ENCODE measurements around the gene EIF2AK3.

Gene EIF2AK3

DNA sequence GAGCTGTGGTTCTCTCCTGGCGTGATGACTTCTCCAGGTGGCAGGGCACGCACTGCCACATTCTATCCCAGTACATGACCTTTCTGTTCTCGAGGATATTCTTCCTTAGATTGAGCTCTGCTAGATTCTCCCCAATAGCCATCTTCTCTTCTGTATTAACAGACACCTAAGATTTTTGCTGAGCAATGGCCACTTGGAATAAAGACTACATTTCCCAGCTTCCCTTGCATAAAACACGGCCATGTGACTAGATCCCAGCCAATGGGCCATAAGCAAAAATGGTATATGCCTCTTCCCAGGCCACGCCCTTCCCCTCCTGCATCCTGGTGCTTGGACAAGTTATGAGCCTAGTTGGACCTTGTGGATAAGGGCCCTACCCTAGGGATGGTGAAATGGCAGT lies 82.1 kb downstream of the EIF2AK3 start:
- Mint-ChIP-seq H3K9me3 (no peaks in the 10 kb centered on the region), H3K27me3 (peaks cover 29% of the 10 kb centered on the region), H3K36me3 (ENCODE audit: insufficient read depth) (no peaks in the 10 kb centered on the region), H3K27ac (ENCODE audit: low read depth) (no peak overlapping the region), H3K4me1 (no peaks in the 10 kb centered on the region), H3K4me3 (no peak overlapping the region)
- DNase-seq (ENCODE audit: low spot score in 2 of 2) (no peak), ATAC-seq (replicated peaks; ENCODE audit: extremely low read depth, poor library complexity, severe bottlenecking) (no peak)

DNA sequence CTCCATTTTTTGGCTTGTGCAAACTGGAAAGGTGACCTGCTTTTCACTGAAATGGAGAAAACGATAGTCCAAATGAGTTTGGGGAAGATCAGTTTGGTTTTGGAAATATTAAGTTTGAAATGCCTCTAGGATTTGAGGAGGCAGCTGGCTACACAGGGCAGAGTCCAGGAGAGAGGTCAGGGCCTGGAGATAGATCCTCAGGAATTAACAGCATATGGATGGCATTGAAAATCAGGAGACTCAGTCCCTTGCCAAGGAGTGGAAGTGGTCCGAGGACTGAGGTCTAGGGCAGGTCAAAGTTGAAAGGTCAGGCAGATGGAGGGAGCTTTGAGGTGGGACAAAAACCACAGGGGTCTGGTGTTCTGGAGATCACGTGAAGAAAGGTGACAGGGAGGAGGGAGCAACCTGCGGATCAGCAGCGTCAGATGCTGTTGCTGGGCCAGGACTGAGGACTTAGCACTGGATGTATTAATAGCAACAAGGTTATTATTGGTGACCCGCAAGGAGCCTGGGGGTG lies 83.7 kb downstream of the EIF2AK3 start:
- no peak overlapping the region for H3K4me3 Mint-ChIP-seq
- no peaks in the 10 kb centered on the region for H3K36me3 Mint-ChIP-seq (ENCODE audit: insufficient read depth)
- no peaks in the 10 kb centered on the region for H3K9me3 Mint-ChIP-seq
- no peaks in the 10 kb centered on the region for H3K4me1 Mint-ChIP-seq
- ATAC-seq (replicated peaks; ENCODE audit: extremely low read depth, poor library complexity, severe bottlenecking) (no peak), DNase-seq (ENCODE audit: low spot score in 2 of 2) (no peak)
- peaks cover 24% of the 10 kb centered on the region for H3K27me3 Mint-ChIP-seq
- no peak overlapping the region for H3K27ac Mint-ChIP-seq (ENCODE audit: low read depth)

DNA sequence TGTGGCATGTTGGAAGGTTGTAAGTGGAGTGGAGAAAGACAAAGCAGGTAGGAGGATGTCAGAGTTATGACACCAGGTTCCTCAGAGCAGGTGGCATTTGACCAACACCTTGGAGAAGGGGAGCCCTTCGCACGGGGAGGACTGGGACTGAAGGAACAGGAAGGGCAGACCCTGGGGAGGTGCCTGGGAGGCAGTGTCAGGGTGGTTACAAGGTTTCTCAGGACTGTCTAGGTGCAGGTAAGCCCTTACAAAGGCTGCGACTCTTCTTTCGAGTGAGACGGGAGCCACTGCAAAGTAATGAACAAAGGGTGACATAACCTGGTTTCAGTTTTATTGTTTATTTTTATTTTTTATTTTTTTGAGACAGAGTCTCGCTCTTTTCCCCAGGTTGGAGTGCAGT lies 84.6 kb downstream of the EIF2AK3 start:
- Mint-ChIP-seq H3K36me3 (ENCODE audit: insufficient read depth) (no peaks in the 10 kb centered on the region), H3K4me1 (no peaks in the 10 kb centered on the region), H3K4me3 (no peak overlapping the region), H3K9me3 (no peaks in the 10 kb centered on the region), H3K27me3 (peaks cover 33% of the 10 kb centered on the region), H3K27ac (ENCODE audit: low read depth) (no peak overlapping the region)
- no peak for ATAC-seq (replicated peaks; ENCODE audit: extremely low read depth, poor library complexity, severe bottlenecking)
- no peak for DNase-seq (ENCODE audit: low spot score in 2 of 2)

DNA sequence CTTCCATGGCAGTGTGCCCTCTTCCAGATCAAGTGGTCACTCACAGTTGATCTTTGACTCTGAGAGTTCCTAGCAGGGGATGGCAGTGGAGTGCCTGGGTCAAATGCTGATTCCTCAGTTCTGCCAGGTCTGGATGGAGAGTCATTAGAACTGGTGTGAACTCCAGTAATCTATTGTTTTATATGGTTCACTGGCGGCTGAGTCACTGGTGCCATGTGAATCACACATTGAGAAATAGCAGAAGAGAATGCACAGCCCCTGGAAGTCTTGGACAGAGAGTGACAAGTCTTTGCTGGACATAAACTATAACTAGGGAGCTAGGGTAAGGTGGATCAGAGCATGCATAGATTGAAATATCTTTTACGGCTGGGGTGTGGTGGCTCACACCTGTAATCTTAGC lies 86.9 kb downstream of the EIF2AK3 start:
- no peak for ATAC-seq (replicated peaks; ENCODE audit: extremely low read depth, poor library complexity, severe bottlenecking)
- Mint-ChIP-seq H3K36me3 (ENCODE audit: insufficient read depth) (no peaks in the 10 kb centered on the region), H3K27ac (ENCODE audit: low read depth) (no peak overlapping the region), H3K9me3 (no peaks in the 10 kb centered on the region), H3K4me1 (no peaks in the 10 kb centered on the region), H3K4me3 (no peak overlapping the region), H3K27me3 (peaks cover 53% of the 10 kb centered on the region)
- no peak for DNase-seq (ENCODE audit: low spot score in 2 of 2)

DNA sequence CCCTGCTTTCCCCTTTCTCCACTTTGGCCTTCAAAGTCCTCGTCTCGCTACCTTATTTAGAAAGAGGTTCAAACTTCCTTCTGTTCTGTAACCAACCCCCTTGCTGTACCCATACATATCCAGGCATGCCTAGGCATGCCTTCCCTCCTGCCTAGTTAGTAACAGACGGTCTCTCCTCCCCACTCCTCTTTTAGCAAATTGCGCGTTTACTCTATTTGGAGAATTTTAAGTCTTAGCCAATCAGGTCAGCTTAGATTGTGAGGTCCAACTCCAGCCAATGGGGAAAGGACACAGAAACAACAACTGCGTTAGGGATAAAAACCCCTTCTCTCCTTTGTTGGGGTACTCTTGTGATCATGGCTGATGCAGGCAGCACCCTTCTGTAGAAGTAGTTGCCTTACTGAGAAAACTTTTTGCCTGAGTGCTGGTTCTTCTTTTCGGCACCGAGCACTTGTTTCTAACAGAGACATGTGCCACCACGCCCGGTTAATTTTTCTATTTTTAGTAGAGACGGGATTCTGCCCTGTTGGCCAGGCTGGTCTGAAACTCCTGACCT lies 88.8 kb downstream of the EIF2AK3 start:
- no peak for ATAC-seq (replicated peaks; ENCODE audit: extremely low read depth, poor library complexity, severe bottlenecking)
- H3K27ac Mint-ChIP-seq (ENCODE audit: low read depth) = no peak overlapping the region
- H3K4me3 Mint-ChIP-seq = no peak overlapping the region
- no peak for DNase-seq (ENCODE audit: low spot score in 2 of 2)
- H3K36me3 Mint-ChIP-seq (ENCODE audit: insufficient read depth) = no peaks in the 10 kb centered on the region
- no peaks in the 10 kb centered on the region for H3K9me3 Mint-ChIP-seq
- peaks cover 56% of the 10 kb centered on the region for H3K27me3 Mint-ChIP-seq
- no peaks in the 10 kb centered on the region for H3K4me1 Mint-ChIP-seq

DNA sequence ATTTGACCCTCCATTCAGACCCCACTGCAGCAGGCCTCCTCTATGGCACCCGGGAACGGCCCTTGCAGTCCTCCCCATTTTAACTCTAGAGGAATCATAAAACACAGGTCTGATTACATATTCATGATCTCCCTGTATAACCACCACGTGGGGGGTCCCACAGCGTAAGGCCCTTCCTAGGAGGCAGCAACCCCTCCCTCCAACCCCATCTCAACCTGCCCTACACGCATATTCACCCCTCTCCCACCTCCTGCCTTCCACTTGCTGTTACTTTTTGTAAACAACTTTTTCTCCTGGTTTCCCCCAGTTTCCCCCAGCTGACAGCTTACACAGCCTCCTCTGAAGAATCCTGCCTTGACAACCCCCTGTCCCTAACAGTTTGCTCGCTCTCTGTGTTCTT lies 89.6 kb downstream of the EIF2AK3 start:
- Mint-ChIP-seq H3K27me3 (peaks cover 48% of the 10 kb centered on the region), H3K4me1 (no peaks in the 10 kb centered on the region), H3K27ac (ENCODE audit: low read depth) (no peak overlapping the region), H3K9me3 (no peaks in the 10 kb centered on the region), H3K36me3 (ENCODE audit: insufficient read depth) (no peaks in the 10 kb centered on the region), H3K4me3 (no peak overlapping the region)
- DNase-seq (ENCODE audit: low spot score in 2 of 2) (no peak), ATAC-seq (replicated peaks; ENCODE audit: extremely low read depth, poor library complexity, severe bottlenecking) (no peak)

DNA sequence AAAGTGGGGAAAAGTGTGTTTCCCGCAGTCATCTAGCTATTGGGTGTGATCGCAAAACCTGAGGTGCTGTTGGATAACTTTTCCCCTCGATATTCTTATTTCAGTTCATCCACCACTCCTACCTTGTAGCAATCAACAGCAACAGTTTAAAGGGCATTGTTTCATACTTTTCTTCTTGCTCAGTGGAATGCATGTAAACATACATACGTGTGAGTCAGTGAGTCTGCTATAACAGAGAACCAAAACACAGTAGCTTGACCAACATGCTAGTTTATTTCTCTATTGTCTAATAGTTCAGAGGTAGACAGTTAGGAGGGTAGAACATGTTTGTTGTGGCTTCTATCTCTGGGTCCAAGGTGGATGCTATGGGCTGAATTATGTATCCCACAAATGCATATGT lies 97.2 kb downstream of the EIF2AK3 start:
- H3K36me3 Mint-ChIP-seq (ENCODE audit: insufficient read depth) = no peaks in the 10 kb centered on the region
- H3K4me3 Mint-ChIP-seq = no peak overlapping the region
- H3K4me1 Mint-ChIP-seq = no peaks in the 10 kb centered on the region
- no peak overlapping the region for H3K27ac Mint-ChIP-seq (ENCODE audit: low read depth)
- ATAC-seq (replicated peaks; ENCODE audit: extremely low read depth, poor library complexity, severe bottlenecking) (no peak), DNase-seq (ENCODE audit: low spot score in 2 of 2) (no peak)
- H3K27me3 Mint-ChIP-seq = peaks cover 31% of the 10 kb centered on the region
- no peaks in the 10 kb centered on the region for H3K9me3 Mint-ChIP-seq

DNA sequence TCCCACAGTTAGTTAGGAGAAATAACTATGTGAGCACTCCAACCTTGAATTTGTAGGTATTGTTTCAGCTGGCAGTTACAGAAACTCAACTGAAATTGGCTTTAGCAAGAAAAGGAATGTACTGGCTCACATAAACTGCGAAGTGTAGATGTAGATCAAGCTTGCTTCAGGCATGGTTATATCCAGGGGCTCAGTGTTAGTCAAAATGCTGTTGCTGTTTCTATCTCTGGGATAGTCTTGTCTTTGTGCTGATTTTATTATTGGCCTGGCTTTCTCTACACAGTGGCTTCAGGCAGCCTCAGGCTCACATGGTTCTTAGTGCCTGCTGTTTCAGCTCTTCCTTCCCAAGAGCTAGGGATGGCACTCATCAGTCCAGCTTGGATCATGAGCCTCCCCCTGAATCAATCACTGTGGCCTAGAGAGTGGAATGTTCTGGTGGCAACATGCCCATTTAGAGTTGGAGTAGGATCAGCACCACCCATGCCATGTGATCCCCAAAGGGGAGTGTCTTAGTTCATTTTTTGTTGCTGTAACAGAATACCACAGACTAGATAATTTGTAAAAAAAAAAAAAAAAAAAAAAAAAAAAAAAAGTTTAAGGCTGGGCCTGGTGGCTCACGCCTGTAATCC lies 105.7 kb downstream of the EIF2AK3 start:
- DNase-seq (ENCODE audit: low spot score in 2 of 2) = no peak
- Mint-ChIP-seq H3K27me3 (peaks cover 26% of the 10 kb centered on the region), H3K4me3 (no peak overlapping the region), H3K27ac (ENCODE audit: low read depth) (no peak overlapping the region), H3K9me3 (no peaks in the 10 kb centered on the region), H3K36me3 (ENCODE audit: insufficient read depth) (no peaks in the 10 kb centered on the region), H3K4me1 (no peaks in the 10 kb centered on the region)
- no peak for ATAC-seq (replicated peaks; ENCODE audit: extremely low read depth, poor library complexity, severe bottlenecking)

DNA sequence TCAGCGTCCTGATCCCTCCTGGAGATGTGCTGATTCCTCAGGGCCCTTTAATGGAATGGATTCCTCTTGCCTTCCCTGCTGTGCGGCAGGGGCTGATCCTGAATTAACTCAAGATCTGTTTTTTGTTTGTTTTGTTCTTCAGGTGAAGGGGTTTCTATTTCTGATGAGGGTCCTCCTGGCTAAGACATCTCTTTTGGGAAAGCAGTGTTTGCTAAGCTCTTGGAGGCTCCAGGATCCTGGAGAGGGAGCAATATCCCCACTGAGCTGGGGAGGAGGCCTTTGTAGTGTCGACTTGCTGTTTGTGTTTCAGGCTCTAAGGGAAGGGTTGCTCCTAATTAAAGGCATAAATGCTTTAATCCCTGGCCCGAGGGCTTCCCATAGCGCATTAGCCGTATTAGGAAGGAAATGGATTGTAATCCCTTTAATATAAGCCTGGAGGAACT lies 109.5 kb downstream of the EIF2AK3 start:
- Mint-ChIP-seq H3K4me1 (no peaks in the 10 kb centered on the region), H3K4me3 (no peak overlapping the region), H3K27me3 (peaks cover 48% of the 10 kb centered on the region), H3K9me3 (no peaks in the 10 kb centered on the region), H3K27ac (ENCODE audit: low read depth) (no peak overlapping the region), H3K36me3 (ENCODE audit: insufficient read depth) (no peaks in the 10 kb centered on the region)
- DNase-seq (ENCODE audit: low spot score in 2 of 2) = no peak
- no peak for ATAC-seq (replicated peaks; ENCODE audit: extremely low read depth, poor library complexity, severe bottlenecking)
